Embryonic facial prominence (tissue), 1 donor: ENCODE data around the gene SCAF1.

Experiments
- DNase-seq: peaks from one replicate; pipeline ENCODE4 v3.0.0-alpha.2; 2016; ENCODE audit errors: extremely low spot score

SCAF1 gene

GRCh38 chr19:49641688-49642491 is at the start of gene SCAF1:
Gene SCAF1, plus strand, starts transcription at chr19:49642209. Its CDS starts 2,818 bp downstream, at chr19:49645027.
- DNase-seq = peak; percentile 98

- DNase-seq = no peak
Observed at GRCh38 chr19:49592486-49593232, 49.4 kb upstream of the SCAF1 start.

GRCh38 chr19:49593233-49594113 is 48.5 kb upstream of the SCAF1 start:
- DNase-seq = peak; percentile 85

GRCh38 chr19:49594157-49594992 is 47.6 kb upstream of the SCAF1 start:
- no peak for DNase-seq

- DNase-seq = no peak
Observed at GRCh38 chr19:49594993-49595818, 46.8 kb upstream of the SCAF1 start.

GRCh38 chr19:49595819-49596404 is 46.1 kb upstream of the SCAF1 start:
- DNase-seq = no peak

GRCh38 chr19:49596407-49596806 is 45.6 kb upstream of the SCAF1 start:
- DNase-seq = no peak

GRCh38 chr19:49596954-49597702 is 44.9 kb upstream of the SCAF1 start:
- no peak for DNase-seq

- no peak for DNase-seq
Observed at GRCh38 chr19:49597703-49597974, 44.4 kb upstream of the SCAF1 start.

- DNase-seq = no peak
Observed at GRCh38 chr19:49599378-49600295, 42.4 kb upstream of the SCAF1 start.

- DNase-seq = no peak
Observed at GRCh38 chr19:49601482-49602038, 40.4 kb upstream of the SCAF1 start.

GRCh38 chr19:49602806-49603205 is 39.2 kb upstream of the SCAF1 start:
- no peak for DNase-seq

GRCh38 chr19:49605605-49606004 is 36.4 kb upstream of the SCAF1 start:
- no peak for DNase-seq

- DNase-seq = no peak
Observed at GRCh38 chr19:49609499-49610092, 32.4 kb upstream of the SCAF1 start.

- no peak for DNase-seq
Observed at GRCh38 chr19:49613374-49613773, 28.6 kb upstream of the SCAF1 start.

GRCh38 chr19:49614096-49614833 is 27.7 kb upstream of the SCAF1 start:
- no peak for DNase-seq

GRCh38 chr19:49615861-49616260 is 26.1 kb upstream of the SCAF1 start:
- no peak for DNase-seq
